Stimulated activated CD8-positive, alpha-beta memory T cell treated with anti-CD3 and anti-CD28 coated beads, Interleukin-7, amount 100 ng/mL, for 4 hours (primary cell): Measurements from ENCODE around the gene ATP10A.
A peak's percentile ranks its signal among the peaks of the same experiment; 100 is the strongest.

Experiments used
- DNase-seq, 2 donors: peaks; one replicate each; pipeline ENCODE4 v3.0.0-alpha.2; 2020; ENCODE audit warnings: low read depth in 2 of 2

The ATP10A gene

GRCh38 chr15:25793354-25794050 is 69.6 kb downstream of the ATP10A start:
- DNase-seq, result no peak

GRCh38 chr15:25792128-25792527 is 71.0 kb downstream of the ATP10A start:
- no peak for DNase-seq

DNA sequence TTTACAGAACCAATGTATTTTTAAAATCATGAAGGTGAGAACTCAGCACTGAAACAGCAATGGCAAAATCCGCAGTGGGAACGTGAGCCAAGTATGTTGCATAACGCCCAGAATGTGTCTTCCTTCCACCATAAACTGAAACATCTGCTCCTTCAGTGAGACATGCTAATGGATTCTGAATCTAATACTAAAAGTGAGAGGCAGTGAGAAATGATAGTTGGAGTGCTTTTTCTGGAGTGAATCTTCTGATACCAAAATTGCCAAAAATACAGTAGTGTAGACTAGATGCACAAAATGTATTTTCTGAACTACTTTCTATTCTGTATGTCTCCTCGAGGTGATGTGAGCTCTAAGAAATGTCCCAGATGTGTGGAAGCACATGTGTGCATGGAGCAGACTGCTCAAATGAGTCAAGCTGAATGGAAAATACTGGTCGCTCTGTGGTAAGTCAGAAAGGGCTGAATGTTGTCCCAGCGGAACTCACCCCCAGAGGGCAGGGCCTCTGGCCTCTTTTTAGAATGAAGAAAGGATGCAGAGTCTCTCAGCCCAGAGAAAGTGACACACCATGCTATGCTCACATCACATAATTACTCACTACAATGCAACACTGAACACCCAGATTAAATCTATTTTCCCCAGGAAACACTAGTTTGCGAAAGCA is 73.0 kb downstream of the ATP10A start:
- peak in 1 of 2 donors; percentile 7 for DNase-seq

DNA sequence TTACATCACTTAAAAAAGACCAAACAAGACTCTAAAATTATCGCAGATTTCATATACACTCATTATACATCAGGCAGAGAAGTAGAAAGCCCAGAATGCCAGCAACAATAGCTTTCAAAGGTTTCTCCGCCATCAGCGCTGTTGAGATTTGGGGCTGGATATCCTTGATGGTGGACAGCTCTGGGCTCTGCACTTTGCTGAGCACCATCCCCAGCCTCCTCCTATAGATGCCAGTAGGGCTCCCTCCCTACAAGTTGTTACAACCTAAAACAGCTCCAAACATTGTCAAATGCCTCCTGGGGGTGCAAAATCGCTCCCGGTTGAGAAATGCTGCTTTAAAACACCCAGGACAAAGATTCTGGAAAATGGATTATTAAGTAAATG is 73.5 kb downstream of the ATP10A start:
- no peak for DNase-seq

- no peak for DNase-seq
These were observed 73.9 kb downstream of the ATP10A start for GRCh38 chr15:25789211-25789610.

- DNase-seq, result no peak
These were observed 75.1 kb downstream of the ATP10A start for GRCh38 chr15:25787855-25788520.

DNA sequence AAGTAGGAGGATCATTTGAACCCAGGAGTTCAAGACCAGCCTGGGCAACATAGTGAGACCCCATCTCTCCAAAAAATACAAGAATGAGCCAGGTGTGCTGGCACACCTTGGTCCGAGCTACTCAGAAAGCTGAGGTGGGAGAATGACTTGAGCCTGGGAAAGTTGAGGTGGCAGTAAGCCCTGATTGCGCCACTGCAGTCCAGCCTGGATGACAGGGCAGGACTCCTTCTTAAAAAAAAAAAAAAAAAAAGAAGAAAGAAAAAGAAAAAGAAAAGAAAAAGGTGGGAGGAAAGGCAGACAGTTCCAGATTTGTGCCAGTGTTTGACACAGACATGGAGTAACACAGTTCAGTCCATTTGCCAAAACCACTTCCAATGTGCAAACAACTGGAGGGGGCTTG is 75.7 kb downstream of the ATP10A start:
- DNase-seq, result no peak

GRCh38 chr15:25786040-25786439 is 77.1 kb downstream of the ATP10A start:
- no peak for DNase-seq

DNA sequence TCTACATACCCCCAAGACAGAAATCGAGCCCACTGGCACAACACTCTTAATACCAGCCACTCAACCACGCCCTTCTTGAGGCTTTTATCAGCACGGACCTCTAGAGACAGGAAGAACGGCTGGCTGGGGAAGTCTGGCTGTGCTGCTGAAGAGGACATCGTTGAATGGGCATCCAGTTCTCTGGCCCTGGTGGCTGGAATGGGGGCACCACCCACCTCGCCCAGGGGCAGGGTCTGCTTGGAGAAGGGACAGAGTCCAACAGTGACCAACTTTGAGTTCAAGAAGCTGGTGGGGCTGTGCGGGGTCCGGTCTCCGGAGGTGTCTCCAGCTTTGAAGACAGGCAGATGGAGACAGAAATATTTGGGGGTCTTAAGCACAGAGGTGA is 77.5 kb downstream of the ATP10A start:
- DNase-seq, result no peak

- no peak for DNase-seq
These were observed 78.1 kb downstream of the ATP10A start for GRCh38 chr15:25784876-25785640.

DNA sequence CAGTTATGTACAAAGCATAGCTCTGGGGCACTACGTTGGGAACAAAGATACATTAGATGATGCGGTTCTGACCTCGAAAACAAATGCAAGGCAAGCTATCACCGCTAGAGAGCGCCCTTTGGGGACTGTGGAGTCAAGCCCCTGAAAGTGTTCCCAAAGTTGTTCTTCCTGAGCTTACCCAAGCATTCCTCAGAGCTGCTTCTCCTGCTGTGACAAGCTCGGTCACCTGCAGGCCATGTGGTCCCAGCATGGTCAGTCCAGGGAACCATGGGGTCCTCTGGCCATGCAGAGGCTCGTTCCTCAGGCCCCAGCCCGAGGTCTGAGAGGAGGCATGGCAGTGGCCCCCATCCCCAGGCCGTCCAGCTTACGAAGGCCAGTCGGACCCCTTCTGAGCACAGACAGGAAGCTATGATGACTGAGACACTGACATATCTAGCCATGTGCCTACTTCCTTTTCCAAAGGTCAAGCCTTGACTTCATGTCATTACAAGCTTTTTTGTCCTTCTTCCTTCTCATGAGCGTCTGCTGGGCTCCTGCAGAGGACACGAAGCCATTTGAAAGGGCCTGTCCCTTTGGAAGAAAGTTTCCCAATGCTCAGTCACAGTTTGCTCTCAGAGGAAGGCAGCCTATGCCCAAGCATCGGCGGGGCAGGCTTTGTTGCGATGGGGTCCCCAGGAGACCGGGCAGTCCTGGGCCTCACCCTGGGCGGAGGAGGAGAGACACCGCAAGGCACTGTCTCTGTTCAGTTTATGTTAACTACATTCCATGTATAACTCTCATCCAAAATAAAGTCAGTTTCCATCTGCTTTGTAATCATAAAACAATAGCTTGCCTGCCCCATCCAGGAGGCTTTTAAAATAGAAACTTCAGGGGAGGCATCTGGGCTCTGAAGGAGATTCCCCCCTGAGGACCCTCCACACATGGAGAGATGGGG is 79.3 kb downstream of the ATP10A start:
- DNase-seq, result no peak

GRCh38 chr15:25783134-25783533 is 80.0 kb downstream of the ATP10A start:
- DNase-seq, result no peak

DNA sequence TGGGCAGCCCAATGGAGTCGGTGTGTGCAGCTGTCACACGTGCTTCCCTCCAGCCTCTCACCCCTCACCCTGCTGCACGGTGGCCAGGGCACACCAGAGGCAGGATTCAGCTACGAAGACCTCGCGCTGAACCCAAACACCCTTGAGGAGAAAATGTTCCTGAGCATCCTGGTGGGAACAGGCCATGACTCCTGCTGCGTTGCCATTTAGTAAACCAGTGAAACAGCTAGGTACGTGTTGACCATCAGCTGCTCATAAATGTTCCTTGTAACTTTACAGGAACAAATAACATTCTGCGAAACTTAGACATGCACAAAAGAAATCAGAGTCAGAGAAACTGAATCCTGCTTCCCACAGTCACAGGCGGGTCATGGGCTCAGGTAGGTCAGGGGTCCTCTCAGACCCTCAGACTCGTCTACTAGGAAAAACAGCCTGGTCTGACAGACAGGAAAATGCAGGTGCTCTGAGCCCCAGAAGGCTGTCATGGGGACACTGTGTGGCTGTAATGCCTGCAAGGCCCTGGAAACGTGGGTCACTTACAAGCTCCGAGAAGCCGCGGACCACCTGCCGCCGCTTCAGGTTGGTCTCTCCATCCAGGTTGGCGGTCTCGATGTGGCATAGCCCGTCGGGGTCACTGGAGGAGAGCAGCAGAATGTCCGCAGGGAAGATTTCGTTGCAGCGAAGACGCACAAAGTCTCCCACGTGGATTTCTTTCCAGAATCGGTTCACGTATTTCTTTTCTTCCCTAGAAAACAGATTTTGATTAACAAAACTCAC is 82.5 kb downstream of the ATP10A start:
- no peak for DNase-seq

DNA sequence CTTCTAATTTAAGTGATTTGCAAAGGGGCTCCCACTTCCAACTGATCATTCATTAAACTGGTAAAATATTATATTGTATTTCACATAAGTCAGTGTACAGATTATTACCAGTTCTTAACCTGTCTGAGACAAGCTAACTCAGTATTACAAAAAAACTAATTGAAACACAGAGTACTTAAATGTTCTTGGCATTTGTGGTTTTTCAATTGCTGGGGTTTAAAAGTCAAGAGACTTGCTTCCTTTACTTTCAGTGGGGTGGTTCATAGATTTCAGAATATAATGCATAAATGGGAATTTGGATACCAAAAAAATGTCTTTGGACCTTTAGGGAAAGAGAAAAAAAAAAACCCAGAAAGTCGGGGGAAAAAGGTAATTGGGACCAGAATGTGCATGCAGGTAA is 85.0 kb downstream of the ATP10A start:
- no peak for DNase-seq

DNA sequence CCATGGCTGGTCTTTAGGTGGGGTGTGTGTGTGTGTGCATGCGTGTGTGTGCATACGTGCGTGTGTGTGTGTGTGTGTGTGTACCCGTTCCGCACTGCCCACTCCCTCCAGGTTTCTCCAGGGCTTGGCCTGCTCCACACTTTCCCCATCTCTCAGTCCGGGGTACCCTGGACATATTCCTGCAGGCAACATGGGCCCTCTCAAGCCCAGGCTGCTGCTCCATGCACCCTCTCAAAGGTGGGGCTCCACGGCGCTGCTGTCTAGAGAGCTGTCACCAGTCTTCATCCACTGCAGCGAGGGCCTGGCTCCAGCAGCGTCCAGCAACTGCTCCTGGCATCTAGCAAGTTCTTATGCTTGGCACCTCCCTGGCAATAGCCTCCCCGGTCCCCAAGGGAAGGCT is 86.1 kb downstream of the ATP10A start:
- no peak for DNase-seq

GRCh38 chr15:25776071-25776746 is 86.9 kb downstream of the ATP10A start:
- DNase-seq, result no peak

GRCh38 chr15:25775317-25775912 is 87.7 kb downstream of the ATP10A start:
- no peak for DNase-seq

GRCh38 chr15:25774871-25775270 is 88.3 kb downstream of the ATP10A start:
- no peak for DNase-seq

- DNase-seq, result no peak
These were observed 89.9 kb downstream of the ATP10A start for GRCh38 chr15:25773248-25773647.

DNA sequence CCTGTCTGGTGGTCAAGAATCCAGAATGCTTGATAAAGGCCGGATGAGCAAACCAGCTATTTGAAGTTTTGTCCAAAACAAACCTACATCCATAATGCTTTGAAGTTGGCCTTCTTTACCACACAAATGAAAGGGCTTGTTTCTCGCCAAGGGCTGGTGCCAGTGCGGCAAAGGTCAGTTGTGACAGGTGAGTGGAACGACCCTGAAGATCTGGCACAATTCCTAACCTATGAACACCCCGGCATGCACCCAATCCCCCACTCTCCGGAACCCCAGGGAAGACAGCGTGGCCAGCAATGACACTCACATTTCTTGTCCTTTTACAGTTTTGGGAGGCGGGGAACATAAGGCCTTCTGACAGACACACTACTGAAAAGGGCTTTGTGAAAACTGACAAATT is 90.6 kb downstream of the ATP10A start:
- DNase-seq, result no peak
